HEK293 (cell line): Measurements from ENCODE around the gene LIN54.

ENCODE experiments used
- CTCF ChIA-PET: fragments of 350-600 bp; formaldehyde crosslinking; extraction: SDS; loops from one replicate; lab custom pipeline; 2021; ENCODE audit warnings: antibody characterized with exemption; lab: Yijun Ruan, JAX
- POLR2A ChIA-PET: fragments of 300-600 bp; formaldehyde crosslinking; extraction: SDS; loops from one replicate; lab custom pipeline; 2020; ENCODE audit warnings: antibody characterized with exemption, inconsistent platforms; lab: Yijun Ruan, JAX
- H3K27ac ChIP-seq: fragments of 200-500 bp; sonication (Bioruptor generic); 2 replicates; pipeline ENCODE4 v1.5.1; 2014; ENCODE audit warnings: low read depth, low read length, control low read depth, inconsistent platforms; ENCODE audit errors: extremely low read depth
- H3K36me3 ChIP-seq, 2 experiments: fragments of 200-500 bp in 1 of 2; sonication (Bioruptor generic) in 1 of 2; 1 replicate in 1 of 2; 2 replicates in 1 of 2; pipeline ENCODE4 v1.5.1; 2014 to 2017; ENCODE audit warnings: inconsistent platforms in 2 of 2, low read length in 2 of 2; ENCODE audit not compliant: control insufficient read depth in 2 of 2, insufficient read depth in 1 of 2
- H3K4me1 ChIP-seq: fragments of 200-500 bp; sonication (Bioruptor generic); 2 replicates; pipeline ENCODE4 v1.5.1; 2014; ENCODE audit warnings: mild to moderate bottlenecking, low read length, inconsistent platforms; ENCODE audit not compliant: control insufficient read depth, insufficient read depth
- H3K4me3 ChIP-seq: 2 replicates; pipeline ENCODE4 v1.5.1; 2011; ENCODE audit warnings: low read depth, mild to moderate bottlenecking, control low read depth, low read length, moderate library complexity
- H3K9me3 ChIP-seq: fragments of 200-500 bp; sonication (Bioruptor generic); 2 replicates; pipeline ENCODE4 v1.5.1; 2014; ENCODE audit warnings: low read depth, low read length, inconsistent platforms; ENCODE audit not compliant: control insufficient read depth, insufficient read depth
- EGR2 ChIP-seq: fragments of 450-650 bp; formaldehyde crosslinking; IDR thresholded peaks from 2 replicates; pipeline ENCODE4 v1.5.1; 2016; ENCODE audit warnings: low read depth, missing biosample characterization, missing genetic modification characterization
- KLF1 ChIP-seq: fragments of 450-650 bp; formaldehyde crosslinking; IDR thresholded peaks from 2 replicates; pipeline ENCODE4 v1.5.1; 2016; ENCODE audit warnings: missing biosample characterization, missing genetic modification characterization
- KLF9 ChIP-seq: fragments of 450-650 bp; formaldehyde crosslinking; IDR thresholded peaks from 2 replicates; pipeline ENCODE4 v1.5.1; 2016; ENCODE audit warnings: missing biosample characterization, missing genetic modification characterization, low read depth
- MYNN ChIP-seq: fragments of 450-650 bp; formaldehyde crosslinking; IDR thresholded peaks from 2 replicates; pipeline ENCODE4 v1.5.1; 2016; ENCODE audit warnings: missing biosample characterization, missing genetic modification characterization, borderline replicate concordance
- ZBTB20 ChIP-seq: fragments of 450-650 bp; formaldehyde crosslinking; IDR thresholded peaks from 2 replicates; pipeline ENCODE4 v1.5.1; 2016; ENCODE audit warnings: missing biosample characterization, missing genetic modification characterization
- ZBTB48 ChIP-seq: fragments of 450-650 bp; formaldehyde crosslinking; IDR thresholded peaks from 2 replicates; pipeline ENCODE4 v1.5.1; 2016; ENCODE audit warnings: missing biosample characterization, missing genetic modification characterization
- ZNF10 ChIP-seq: fragments of 450-650 bp; formaldehyde crosslinking; IDR thresholded peaks from 2 replicates; pipeline ENCODE4 v1.5.1; 2017; ENCODE audit warnings: missing biosample characterization, missing genetic modification characterization
- ZNF112 ChIP-seq: fragments of 450-650 bp; formaldehyde crosslinking; IDR thresholded peaks from 2 replicates; pipeline ENCODE4 v1.5.0; 2017; ENCODE audit warnings: missing biosample characterization, missing genetic modification characterization
- ZNF132 ChIP-seq: fragments of 450-650 bp; formaldehyde crosslinking; IDR thresholded peaks from 2 replicates; pipeline ENCODE4 v1.5.1; 2017; ENCODE audit warnings: missing biosample characterization, missing genetic modification characterization, borderline replicate concordance
- ZNF174 ChIP-seq: fragments of 450-650 bp; formaldehyde crosslinking; IDR thresholded peaks from 2 replicates; pipeline ENCODE4 v1.5.0; 2017; ENCODE audit warnings: missing biosample characterization, mild to moderate bottlenecking, missing genetic modification characterization
- ZNF266 ChIP-seq: fragments of 450-650 bp; formaldehyde crosslinking; IDR thresholded peaks from 2 replicates; pipeline ENCODE4 v1.5.1; 2016; ENCODE audit warnings: missing biosample characterization, missing genetic modification characterization, low read depth
- ZNF302 ChIP-seq: fragments of 450-650 bp; formaldehyde crosslinking; IDR thresholded peaks from 2 replicates; pipeline ENCODE4 v1.5.1; 2016; ENCODE audit warnings: missing biosample characterization, missing genetic modification characterization, low read depth
- ZNF621 ChIP-seq: fragments of 450-650 bp; formaldehyde crosslinking; IDR thresholded peaks from 2 replicates; pipeline ENCODE4 v1.5.1; 2017; ENCODE audit warnings: missing biosample characterization, missing genetic modification characterization
- ZNF707 ChIP-seq: fragments of 450-650 bp; formaldehyde crosslinking; IDR thresholded peaks from 2 replicates; pipeline ENCODE4 v1.5.1; 2016; ENCODE audit warnings: missing biosample characterization, missing genetic modification characterization
- ZNF776 ChIP-seq: fragments of 450-650 bp; formaldehyde crosslinking; IDR thresholded peaks from 2 replicates; pipeline ENCODE4 v1.5.0; 2017; ENCODE audit warnings: missing biosample characterization, missing genetic modification characterization, borderline replicate concordance
- ZSCAN23 ChIP-seq: fragments of 450-650 bp; formaldehyde crosslinking; IDR thresholded peaks from 2 replicates; pipeline ENCODE4 v1.5.1; 2016; ENCODE audit warnings: missing biosample characterization, missing genetic modification characterization
- ZSCAN30 ChIP-seq: fragments of 450-650 bp; IDR thresholded peaks from 2 replicates; pipeline ENCODE4 v1.5.1; 2018; ENCODE audit warnings: missing biosample characterization, mild to moderate bottlenecking, missing genetic modification characterization, moderate library complexity
- TF ChIP-seq, protein P1 (sequence below): fragments of 450-650 bp; IDR thresholded peaks from 2 replicates; pipeline ENCODE4 v1.5.1; 2018; ENCODE audit warnings: missing biosample characterization, missing genetic modification characterization
- TF ChIP-seq, protein P2 (sequence below): fragments of 450-650 bp; formaldehyde crosslinking; conservative IDR thresholded peaks from 2 replicates; pipeline ENCODE4 v1.5.1; 2016; ENCODE audit warnings: low read depth, missing biosample characterization, missing genetic modification characterization
- TF ChIP-seq, protein P3 (sequence below): fragments of 450-650 bp; formaldehyde crosslinking; IDR thresholded peaks from 2 replicates; pipeline ENCODE4 v1.5.1; 2016; ENCODE audit warnings: missing biosample characterization, missing genetic modification characterization, low read depth
- TF ChIP-seq, protein P4 (sequence below): fragments of 450-650 bp; formaldehyde crosslinking; IDR thresholded peaks from 2 replicates; pipeline ENCODE4 v1.5.0; 2017; ENCODE audit warnings: missing biosample characterization, missing genetic modification characterization, borderline replicate concordance
- TF ChIP-seq, protein P5 (sequence below): fragments of 450-650 bp; formaldehyde crosslinking; IDR thresholded peaks from 2 replicates; pipeline ENCODE4 v1.5.1; 2016; ENCODE audit warnings: missing biosample characterization, missing genetic modification characterization

LIN54 gene

DNA sequence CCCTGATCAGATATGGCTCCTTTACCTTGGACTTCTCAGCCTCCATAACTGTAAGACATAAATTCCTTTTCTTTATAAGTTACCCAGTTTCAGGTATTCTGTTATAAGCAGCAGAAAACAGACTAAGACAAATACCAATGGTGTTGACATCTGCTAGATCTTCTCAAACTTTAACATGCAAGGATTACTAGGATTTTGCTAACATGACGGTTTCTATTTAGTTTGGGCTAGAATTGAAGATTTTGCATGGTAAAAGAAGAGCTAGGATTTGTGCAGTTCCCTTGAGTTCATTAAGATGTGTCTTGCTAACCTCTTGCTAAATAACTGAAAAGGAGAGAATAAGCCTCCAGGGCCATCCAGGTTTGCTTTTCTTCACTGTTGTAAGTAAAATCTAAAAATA is 19.1 kb upstream of the LIN54 start:
- Histone ChIP-seq H3K4me1 (no peaks in the 10 kb centered on the region), H3K27ac (no peak overlapping the region), H3K9me3 (no peaks in the 10 kb centered on the region), H3K4me3 (no peak overlapping the region), H3K36me3 (no peaks in the 10 kb centered on the region)
- TF ChIP-seq ZNF174 (tag by site-specific recombination) (no peak), EGR2 (tag by site-specific recombination) (no peak), ZNF132 (tag by site-specific recombination) (no peak)
- ChIA-PET POLR2A (no interaction called here), CTCF (no interaction called here)

DNA sequence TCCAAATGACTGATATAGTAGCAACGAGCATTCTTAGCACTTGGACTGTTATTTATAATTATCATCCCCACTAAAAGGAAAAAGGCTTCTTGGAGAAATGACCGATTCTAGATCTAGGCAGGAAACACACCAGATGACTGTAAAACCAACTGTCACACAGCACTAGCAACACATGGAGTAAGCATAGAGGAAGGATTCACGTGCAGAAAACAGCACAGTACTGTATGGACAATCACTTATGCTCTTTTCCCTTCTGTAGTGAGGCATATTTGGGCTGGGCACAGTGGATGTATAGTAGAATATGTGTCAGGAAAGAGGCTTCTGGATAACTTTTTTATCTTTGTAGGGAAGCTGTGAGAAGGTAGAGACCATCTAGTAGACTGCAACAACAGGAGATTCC is 18.4 kb upstream of the LIN54 start:
- POLR2A ChIA-PET, result no interaction called here
- TF ChIP-seq, protein P1, sequence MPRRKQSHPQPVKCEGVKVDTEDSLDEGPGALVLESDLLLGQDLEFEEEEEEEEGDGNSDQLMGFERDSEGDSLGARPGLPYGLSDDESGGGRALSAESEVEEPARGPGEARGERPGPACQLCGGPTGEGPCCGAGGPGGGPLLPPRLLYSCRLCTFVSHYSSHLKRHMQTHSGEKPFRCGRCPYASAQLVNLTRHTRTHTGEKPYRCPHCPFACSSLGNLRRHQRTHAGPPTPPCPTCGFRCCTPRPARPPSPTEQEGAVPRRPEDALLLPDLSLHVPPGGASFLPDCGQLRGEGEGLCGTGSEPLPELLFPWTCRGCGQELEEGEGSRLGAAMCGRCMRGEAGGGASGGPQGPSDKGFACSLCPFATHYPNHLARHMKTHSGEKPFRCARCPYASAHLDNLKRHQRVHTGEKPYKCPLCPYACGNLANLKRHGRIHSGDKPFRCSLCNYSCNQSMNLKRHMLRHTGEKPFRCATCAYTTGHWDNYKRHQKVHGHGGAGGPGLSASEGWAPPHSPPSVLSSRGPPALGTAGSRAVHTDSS (tag by site-specific recombination), result no peak
- TF ChIP-seq ZNF776 (tag by site-specific recombination) (no peak), ZNF266 (tag by site-specific recombination) (no peak), ZBTB20 (tag by site-specific recombination) (no peak)

DNA sequence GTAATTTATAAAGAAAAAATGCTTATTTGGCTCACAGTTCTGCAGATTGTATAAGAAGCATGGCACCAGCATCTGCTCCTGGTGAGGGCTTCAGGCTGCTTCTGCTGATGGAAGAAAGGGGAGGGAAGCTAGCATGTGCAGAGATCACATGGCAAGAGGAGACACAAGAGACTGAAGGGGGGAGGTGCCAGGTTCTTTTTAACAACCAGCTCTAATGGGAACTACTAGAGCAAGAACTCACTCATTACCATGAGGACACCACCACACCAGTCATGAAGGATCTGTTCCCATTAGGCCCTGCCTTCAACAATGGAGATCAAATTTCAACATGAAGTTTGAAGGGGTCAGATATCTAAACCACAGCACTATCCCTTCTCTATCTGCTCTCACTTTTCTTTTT is 14.9 kb upstream of the LIN54 start:
- TF ChIP-seq MYNN (no peak), ZSCAN23 (tag by site-specific recombination) (no peak), ZNF132 (tag by site-specific recombination) (no peak), ZNF302 (tag by site-specific recombination) (no peak), ZNF621 (no peak), ZBTB48 (tag by site-specific recombination) (no peak), ZNF112 (no peak), ZSCAN30 (tag by site-specific recombination) (no peak), KLF1 (tag by site-specific recombination) (no peak), ZNF707 (tag by site-specific recombination) (no peak), KLF9 (no peak), ZNF10 (tag by site-specific recombination) (no peak)
- TF ChIP-seq, protein P2, sequence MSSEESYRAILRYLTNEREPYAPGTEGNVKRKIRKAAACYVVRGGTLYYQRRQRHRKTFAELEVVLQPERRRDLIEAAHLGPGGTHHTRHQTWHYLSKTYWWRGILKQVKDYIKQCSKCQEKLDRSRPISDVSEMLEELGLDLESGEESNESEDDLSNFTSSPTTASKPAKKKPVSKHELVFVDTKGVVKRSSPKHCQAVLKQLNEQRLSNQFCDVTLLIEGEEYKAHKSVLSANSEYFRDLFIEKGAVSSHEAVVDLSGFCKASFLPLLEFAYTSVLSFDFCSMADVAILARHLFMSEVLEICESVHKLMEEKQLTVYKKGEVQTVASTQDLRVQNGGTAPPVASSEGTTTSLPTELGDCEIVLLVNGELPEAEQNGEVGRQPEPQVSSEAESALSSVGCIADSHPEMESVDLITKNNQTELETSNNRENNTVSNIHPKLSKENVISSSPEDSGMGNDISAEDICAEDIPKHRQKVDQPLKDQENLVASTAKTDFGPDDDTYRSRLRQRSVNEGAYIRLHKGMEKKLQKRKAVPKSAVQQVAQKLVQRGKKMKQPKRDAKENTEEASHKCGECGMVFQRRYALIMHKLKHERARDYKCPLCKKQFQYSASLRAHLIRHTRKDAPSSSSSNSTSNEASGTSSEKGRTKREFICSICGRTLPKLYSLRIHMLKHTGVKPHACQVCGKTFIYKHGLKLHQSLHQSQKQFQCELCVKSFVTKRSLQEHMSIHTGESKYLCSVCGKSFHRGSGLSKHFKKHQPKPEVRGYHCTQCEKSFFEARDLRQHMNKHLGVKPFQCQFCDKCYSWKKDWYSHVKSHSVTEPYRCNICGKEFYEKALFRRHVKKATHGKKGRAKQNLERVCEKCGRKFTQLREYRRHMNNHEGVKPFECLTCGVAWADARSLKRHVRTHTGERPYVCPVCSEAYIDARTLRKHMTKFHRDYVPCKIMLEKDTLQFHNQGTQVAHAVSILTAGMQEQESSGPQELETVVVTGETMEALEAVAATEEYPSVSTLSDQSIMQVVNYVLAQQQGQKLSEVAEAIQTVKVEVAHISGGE, result no peak
- TF ChIP-seq, protein P3, sequence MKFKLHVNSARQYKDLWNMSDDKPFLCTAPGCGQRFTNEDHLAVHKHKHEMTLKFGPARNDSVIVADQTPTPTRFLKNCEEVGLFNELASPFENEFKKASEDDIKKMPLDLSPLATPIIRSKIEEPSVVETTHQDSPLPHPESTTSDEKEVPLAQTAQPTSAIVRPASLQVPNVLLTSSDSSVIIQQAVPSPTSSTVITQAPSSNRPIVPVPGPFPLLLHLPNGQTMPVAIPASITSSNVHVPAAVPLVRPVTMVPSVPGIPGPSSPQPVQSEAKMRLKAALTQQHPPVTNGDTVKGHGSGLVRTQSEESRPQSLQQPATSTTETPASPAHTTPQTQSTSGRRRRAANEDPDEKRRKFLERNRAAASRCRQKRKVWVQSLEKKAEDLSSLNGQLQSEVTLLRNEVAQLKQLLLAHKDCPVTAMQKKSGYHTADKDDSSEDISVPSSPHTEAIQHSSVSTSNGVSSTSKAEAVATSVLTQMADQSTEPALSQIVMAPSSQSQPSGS, result no peak
- TF ChIP-seq, protein P4, sequence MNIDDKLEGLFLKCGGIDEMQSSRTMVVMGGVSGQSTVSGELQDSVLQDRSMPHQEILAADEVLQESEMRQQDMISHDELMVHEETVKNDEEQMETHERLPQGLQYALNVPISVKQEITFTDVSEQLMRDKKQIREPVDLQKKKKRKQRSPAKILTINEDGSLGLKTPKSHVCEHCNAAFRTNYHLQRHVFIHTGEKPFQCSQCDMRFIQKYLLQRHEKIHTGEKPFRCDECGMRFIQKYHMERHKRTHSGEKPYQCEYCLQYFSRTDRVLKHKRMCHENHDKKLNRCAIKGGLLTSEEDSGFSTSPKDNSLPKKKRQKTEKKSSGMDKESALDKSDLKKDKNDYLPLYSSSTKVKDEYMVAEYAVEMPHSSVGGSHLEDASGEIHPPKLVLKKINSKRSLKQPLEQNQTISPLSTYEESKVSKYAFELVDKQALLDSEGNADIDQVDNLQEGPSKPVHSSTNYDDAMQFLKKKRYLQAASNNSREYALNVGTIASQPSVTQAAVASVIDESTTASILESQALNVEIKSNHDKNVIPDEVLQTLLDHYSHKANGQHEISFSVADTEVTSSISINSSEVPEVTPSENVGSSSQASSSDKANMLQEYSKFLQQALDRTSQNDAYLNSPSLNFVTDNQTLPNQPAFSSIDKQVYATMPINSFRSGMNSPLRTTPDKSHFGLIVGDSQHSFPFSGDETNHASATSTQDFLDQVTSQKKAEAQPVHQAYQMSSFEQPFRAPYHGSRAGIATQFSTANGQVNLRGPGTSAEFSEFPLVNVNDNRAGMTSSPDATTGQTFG (tag by site-specific recombination), result no peak
- TF ChIP-seq, protein P5, sequence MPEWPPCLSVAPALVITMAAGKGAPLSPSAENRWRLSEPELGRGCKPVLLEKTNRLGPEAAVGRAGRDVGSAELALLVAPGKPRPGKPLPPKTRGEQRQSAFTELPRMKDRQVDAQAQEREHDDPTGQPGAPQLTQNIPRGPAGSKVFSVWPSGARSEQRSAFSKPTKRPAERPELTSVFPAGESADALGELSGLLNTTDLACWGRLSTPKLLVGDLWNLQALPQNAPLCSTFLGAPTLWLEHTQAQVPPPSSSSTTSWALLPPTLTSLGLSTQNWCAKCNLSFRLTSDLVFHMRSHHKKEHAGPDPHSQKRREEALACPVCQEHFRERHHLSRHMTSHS (tag by site-specific recombination), result no peak
- Histone ChIP-seq H3K9me3 (no peaks in the 10 kb centered on the region), H3K4me1 (no peaks in the 10 kb centered on the region), H3K4me3 (no peak overlapping the region), H3K27ac (no peak overlapping the region), H3K36me3 (no peaks in the 10 kb centered on the region)
- ChIA-PET CTCF (interaction anchor here (0.6 kb wide), 1 partner anchor 50 kb away, joined by 5 read pairs; no protein-coding TSS in a partner anchor), POLR2A (interaction anchor here (1.5 kb wide), 1 partner anchor 13 kb away, joined by 5 read pairs; no protein-coding TSS in a partner anchor)

More for the DNA sequence above, 18.4 kb upstream of the LIN54 start:
- Histone ChIP-seq H3K9me3 (no peaks in the 10 kb centered on the region), H3K4me3 (no peak overlapping the region), H3K36me3 (no peaks in the 10 kb centered on the region), H3K4me1 (no peaks in the 10 kb centered on the region), H3K27ac (no peak overlapping the region)
- CTCF ChIA-PET, result no interaction called here
